Breast epithelium (tissue), 4 donors: ENCODE results near the gene RAB33B. TPM values are rescaled to one million over a fixed set of nuclear protein-coding genes. Genes with fewer than 3 reads are reported as not detected.
A peak's percentile ranks its signal among the peaks of the same experiment; 100 is the strongest.

Experiments used
- DNase-seq, 2 donors: peaks; one replicate each; pipeline ENCODE4 v3.0.0-alpha.2; 2019; ENCODE audit warnings: low spot score in 2 of 2
- H3K27ac ChIP-seq, 2 donors: fragments of 200-600 bp; sonication (generic) in 1 of 2; one replicate each; pipeline ENCODE4 v1.5.1; 2016 to 2019; ENCODE audit warnings: mild to moderate bottlenecking in 1 of 2
- H3K27me3 ChIP-seq, 2 donors: fragments of 200-600 bp; sonication (generic) in 1 of 2; one replicate each; pipeline versions ENCODE4 v1.5.1 to v1.6.0; 2017 to 2019; ENCODE audit warnings: control low read depth in 1 of 2, mild to moderate bottlenecking in 1 of 2
- H3K36me3 ChIP-seq: fragments of 200-600 bp; one replicate; pipeline ENCODE4 v1.5.1; 2019
- H3K4me1 ChIP-seq, 2 donors: fragments of 200-600 bp; sonication (generic); one replicate each; pipeline ENCODE4 v1.5.1; 2016 to 2019; ENCODE audit warnings: control low read depth in 1 of 2
- H3K4me3 ChIP-seq, 3 donors: fragments of 200-600 bp; sonication (generic); 1 replicate in 2 of 3; 2 replicates in 1 of 3; pipeline ENCODE4 v1.5.1; 2016 to 2019; ENCODE audit warnings: mild to moderate bottlenecking in 3 of 3, moderate library complexity in 2 of 3
- H3K9me3 ChIP-seq, 2 donors: fragments of 200-600 bp; sonication (generic) in 1 of 2; one replicate each; pipeline ENCODE4 v1.5.1; 2016 to 2019; ENCODE audit warnings: control low read depth in 1 of 2
- POLR2A ChIP-seq: fragments of 450-650 bp; IDR thresholded peaks from one replicate; pipeline ENCODE4 v1.6.1; 2016; ENCODE audit warnings: antibody characterized with exemption, mild to moderate bottlenecking, moderate library complexity
- POLR2AphosphoS5 ChIP-seq, 3 donors: sonication (generic); formaldehyde crosslinking; IDR thresholded peaks; one replicate each; pipeline ENCODE4 v1.6.1; 2017; ENCODE audit warnings: antibody characterized with exemption in 3 of 3
- intact Hi-C: fragments of 100-400 bp; cut with DNase I; formaldehyde crosslinking; loops from one replicate; pipeline ENCODE4 v1.15.1; 2023; ENCODE audit warnings: low total_unique reads
- total RNA-seq, 3 donors: library from RNA; depleted of rRNA; stranded (reverse); fragments of >200 nt; gene quantifications; one replicate each; pipeline ENCODE4 v1.1.0, GENCODE V29; 2016
- TF ChIP-seq, protein P1 (sequence below), 3 donors: fragments of 450-650 bp; IDR thresholded peaks; one replicate each; pipeline ENCODE4 v1.5.1; 2016 to 2017; ENCODE audit warnings: antibody characterized with exemption in 3 of 3, mild to moderate bottlenecking in 3 of 3, moderate library complexity in 3 of 3

The RAB33B gene
- total RNA-seq, 3 donors from 2014 or later, result 13.1 to 15.8 (median 13.4) TPM

DNA sequence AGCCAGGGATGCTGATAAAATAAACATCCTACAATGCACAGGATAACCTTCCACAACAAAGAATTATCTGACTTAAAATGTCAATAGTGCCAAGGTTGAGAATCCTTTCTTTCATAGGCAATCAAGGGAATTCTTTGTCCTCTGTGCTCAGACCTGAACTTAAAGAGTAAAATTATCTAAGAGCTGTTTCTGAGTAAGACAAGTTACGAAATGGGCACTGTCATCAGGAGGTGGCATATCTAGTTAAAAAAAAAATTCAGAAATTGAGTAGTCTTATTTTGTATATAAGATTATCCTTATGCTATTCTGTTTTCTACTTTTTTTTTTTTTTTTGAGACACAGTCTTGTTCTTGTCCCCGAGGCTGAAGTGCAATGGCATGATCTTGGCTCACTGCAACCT lies 3.3 kb upstream of the RAB33B start:
- Histone ChIP-seq H3K27me3 (no peaks in the 10 kb centered on the region), H3K4me1 (peaks cover 0 to 14% of the 10 kb centered on the region in 2 donors), H3K36me3 (no peaks in the 10 kb centered on the region), H3K27ac (no peak overlapping the region), H3K4me3 (no peak overlapping the region), H3K9me3 (no peaks in the 10 kb centered on the region)
- TF ChIP-seq POLR2AphosphoS5 (IDR thresholded peaks at IDR 0.05) (no peak), POLR2A (no peak)
- TF ChIP-seq, protein P1, sequence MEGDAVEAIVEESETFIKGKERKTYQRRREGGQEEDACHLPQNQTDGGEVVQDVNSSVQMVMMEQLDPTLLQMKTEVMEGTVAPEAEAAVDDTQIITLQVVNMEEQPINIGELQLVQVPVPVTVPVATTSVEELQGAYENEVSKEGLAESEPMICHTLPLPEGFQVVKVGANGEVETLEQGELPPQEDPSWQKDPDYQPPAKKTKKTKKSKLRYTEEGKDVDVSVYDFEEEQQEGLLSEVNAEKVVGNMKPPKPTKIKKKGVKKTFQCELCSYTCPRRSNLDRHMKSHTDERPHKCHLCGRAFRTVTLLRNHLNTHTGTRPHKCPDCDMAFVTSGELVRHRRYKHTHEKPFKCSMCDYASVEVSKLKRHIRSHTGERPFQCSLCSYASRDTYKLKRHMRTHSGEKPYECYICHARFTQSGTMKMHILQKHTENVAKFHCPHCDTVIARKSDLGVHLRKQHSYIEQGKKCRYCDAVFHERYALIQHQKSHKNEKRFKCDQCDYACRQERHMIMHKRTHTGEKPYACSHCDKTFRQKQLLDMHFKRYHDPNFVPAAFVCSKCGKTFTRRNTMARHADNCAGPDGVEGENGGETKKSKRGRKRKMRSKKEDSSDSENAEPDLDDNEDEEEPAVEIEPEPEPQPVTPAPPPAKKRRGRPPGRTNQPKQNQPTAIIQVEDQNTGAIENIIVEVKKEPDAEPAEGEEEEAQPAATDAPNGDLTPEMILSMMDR (IDR thresholded peaks at IDR 0.05), result no peak
- intact Hi-C loops, result no loop called here
- no peak for DNase-seq

DNA sequence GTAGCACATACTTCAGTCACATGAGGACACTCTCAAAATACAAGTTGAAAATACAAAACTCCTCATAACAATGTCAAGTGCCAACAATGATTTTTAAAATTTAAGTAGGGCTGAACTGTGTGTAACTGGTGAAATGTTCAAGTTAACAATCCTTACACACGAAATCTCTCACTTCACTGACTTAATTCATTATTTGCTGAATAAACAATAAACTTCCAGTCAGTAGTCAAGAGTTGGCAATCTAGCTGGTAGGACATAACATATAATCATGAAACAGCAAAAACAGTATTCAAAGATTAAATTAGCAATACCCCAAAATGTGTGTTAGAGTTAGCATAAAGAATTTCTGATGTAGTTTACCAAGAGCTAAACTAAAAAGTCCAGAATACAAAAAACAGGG lies 1.9 kb upstream of the RAB33B start:
- Histone ChIP-seq H3K4me3 (peak overlapping the region in 2 of 3 donors; percentile 86 to 95), H3K27me3 (no peaks in the 10 kb centered on the region), H3K9me3 (no peaks in the 10 kb centered on the region), H3K27ac (peak overlapping the region in 1 of 2 donors; percentile 99), H3K36me3 (no peaks in the 10 kb centered on the region), H3K4me1 (peaks cover 0 to 18% of the 10 kb centered on the region in 2 donors)
- TF ChIP-seq, protein P1 (IDR thresholded peaks at IDR 0.05), result no peak
- TF ChIP-seq POLR2A, result no peak
- TF ChIP-seq POLR2AphosphoS5 (IDR thresholded peaks at IDR 0.05), result no peak
- no peak for DNase-seq
- intact Hi-C loops, result no loop called here

DNA sequence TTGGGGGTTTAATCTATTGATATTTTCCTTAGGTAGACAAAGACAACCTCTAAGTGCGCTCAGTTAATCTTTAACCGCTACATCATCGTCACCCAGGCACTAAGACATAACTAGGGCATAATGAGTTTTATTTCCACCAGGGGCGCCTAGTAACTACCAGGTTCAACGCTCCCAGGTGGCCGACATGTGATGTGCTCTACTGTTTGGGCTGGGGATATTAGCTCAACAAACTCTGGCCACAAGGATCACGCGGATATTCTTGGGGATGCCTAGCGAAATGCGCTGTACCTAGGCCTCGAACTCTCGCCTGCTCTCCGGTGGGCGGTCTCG lies 915 bp upstream of the RAB33B start:
- H3K4me3 ChIP-seq, result peak overlapping the region; percentile 59 to 95 (median 86)
- peaks cover 0 to 18% of the 10 kb centered on the region in 2 donors for H3K4me1 ChIP-seq
- H3K36me3 ChIP-seq, result no peaks in the 10 kb centered on the region
- H3K27ac ChIP-seq, result peak overlapping the region; percentile 99
- H3K9me3 ChIP-seq, result no peaks in the 10 kb centered on the region
- TF ChIP-seq POLR2A (no peak), POLR2AphosphoS5 (IDR thresholded peaks at IDR 0.05) (no peak)
- TF ChIP-seq, protein P1 (IDR thresholded peaks at IDR 0.05), result peak; percentile 20 to 60 (median 54)
- no peaks in the 10 kb centered on the region for H3K27me3 ChIP-seq
- intact Hi-C loops, result no loop called here
- DNase-seq, result peak in 1 of 2 donors; percentile 52

DNA sequence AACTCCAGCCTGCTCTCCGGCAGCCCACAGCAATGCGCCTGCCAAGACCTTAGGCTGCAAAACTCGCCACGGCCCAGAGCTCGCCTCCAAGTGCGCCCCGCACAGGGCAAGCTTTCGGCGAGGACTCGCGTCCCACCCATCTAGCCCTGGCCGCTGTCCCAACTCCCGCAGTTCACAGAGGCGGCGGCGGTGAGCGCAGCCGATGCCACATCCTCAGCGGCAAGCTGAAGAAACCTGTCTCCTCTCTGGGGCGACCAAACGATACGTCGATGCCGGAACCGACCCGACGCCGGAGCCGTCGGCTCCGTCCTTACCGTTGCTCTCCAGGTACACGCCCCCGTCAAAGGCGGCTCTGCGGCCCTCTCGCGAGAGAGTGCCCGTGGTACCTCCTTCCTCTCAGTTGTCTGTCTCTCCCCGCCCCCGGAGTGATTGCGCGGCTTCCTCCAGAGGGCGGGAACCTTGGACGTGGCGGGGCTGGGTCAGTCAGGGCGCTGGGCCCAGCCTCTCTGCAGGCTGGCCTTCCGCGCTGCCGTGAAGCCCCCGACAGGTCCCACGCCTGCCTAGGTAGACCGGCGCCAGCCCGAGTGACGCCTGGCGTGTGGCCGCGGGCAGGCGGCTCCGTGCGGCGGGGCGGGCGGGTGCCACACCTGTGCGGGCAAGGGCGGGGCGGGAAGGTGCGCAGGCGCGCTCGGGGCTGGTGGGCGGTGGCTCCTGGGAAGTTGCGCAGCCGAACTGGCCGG lies 380 bp upstream of the RAB33B start:
- H3K27me3 ChIP-seq, result no peaks in the 10 kb centered on the region
- H3K4me1 ChIP-seq, result peaks cover 0 to 18% of the 10 kb centered on the region in 2 donors
- H3K36me3 ChIP-seq, result no peaks in the 10 kb centered on the region
- DNase-seq, result peak; percentile 98
- intact Hi-C loops, result no loop called here
- peak overlapping the region; percentile 59 to 95 (median 86) for H3K4me3 ChIP-seq
- TF ChIP-seq POLR2A (peak; percentile 87), POLR2AphosphoS5 (IDR thresholded peaks at IDR 0.05) (peak; percentile 86 to 93 (median 91))
- TF ChIP-seq, protein P1 (IDR thresholded peaks at IDR 0.05), result peak in 2 of 3 donors; percentile 2 to 24
- peak overlapping the region; percentile 99 for H3K27ac ChIP-seq
- no peaks in the 10 kb centered on the region for H3K9me3 ChIP-seq

DNA sequence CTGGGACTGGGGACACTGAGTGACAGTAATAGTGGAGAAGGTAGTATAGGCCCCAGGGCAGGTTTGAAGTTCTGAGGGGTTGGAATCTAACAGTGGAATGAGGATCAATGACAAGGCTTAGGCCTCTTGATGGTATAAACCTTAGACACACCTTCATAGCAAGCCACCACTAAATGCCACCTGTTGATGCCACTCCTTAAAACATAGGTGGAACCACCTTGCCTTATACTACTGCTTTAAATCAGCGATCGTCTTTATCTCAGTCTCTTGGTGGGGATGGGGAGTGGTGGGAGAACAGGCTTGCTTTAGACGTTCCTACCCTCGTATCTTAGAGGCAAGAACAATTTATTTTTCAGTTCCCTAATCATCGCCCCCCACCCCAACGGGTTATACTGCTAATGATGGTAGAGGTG lies 1.2 kb downstream of the RAB33B start:
- Histone ChIP-seq H3K27me3 (no peaks in the 10 kb centered on the region), H3K4me3 (peak overlapping the region; percentile 59 to 95 (median 86)), H3K36me3 (no peaks in the 10 kb centered on the region), H3K27ac (peak overlapping the region; percentile 99), H3K4me1 (peaks cover 0 to 18% of the 10 kb centered on the region in 2 donors), H3K9me3 (no peaks in the 10 kb centered on the region)
- TF ChIP-seq, protein P1 (IDR thresholded peaks at IDR 0.05), result no peak
- TF ChIP-seq POLR2A (no peak), POLR2AphosphoS5 (IDR thresholded peaks at IDR 0.05) (no peak)
- intact Hi-C loops, result no loop called here
- no peak for DNase-seq
